ENCODE results near the gene HPRT1. TPM values are rescaled to one million over a fixed set of nuclear protein-coding genes. Genes with fewer than 3 reads are reported as not detected.

Gene HPRT1
- total RNA-seq, result 14.7 and 16.7 TPM in 2 replicates
- long read RNA-seq, partial matches to known transcripts, result 0 of 4 reads
- long read RNA-seq, other reads (novel, unspliced or antisense), result 0 of 4 reads

GRCh38 chrX:134460005-134460861 lies at the start of gene HPRT1:
Gene HPRT1, plus strand, starts transcription at chrX:134460165. Its CDS starts 147 bp downstream, at chrX:134460312.
- peaks cover 9% of the 10 kb centered on the region for H3K4me1 Mint-ChIP-seq (ENCODE audit: low read depth)
- DNase-seq (ENCODE audit: low spot score, unreplicated experiment), result peak; percentile 55
- H3K4me3 Mint-ChIP-seq (ENCODE audit: low read depth), result peak within 1 kb of the TSS; percentile 80
- H3K9me3 Mint-ChIP-seq (ENCODE audit: low read depth), result peaks cover 5% of the 10 kb centered on the region
- no peaks in the 10 kb centered on the region for H3K36me3 Mint-ChIP-seq (ENCODE audit: insufficient read depth)
- no peaks in the 10 kb centered on the region for H3K27me3 Mint-ChIP-seq
- TF ChIP-seq CTCF (IDR thresholded peaks at IDR 0.05; ENCODE audit: unreplicated experiment), result no peak
- peak within 1 kb of the TSS; percentile 79 for H3K27ac Mint-ChIP-seq

GRCh38 chrX:134416087-134416486 lies 43.9 kb upstream of the HPRT1 start:
- peaks cover 9% of the 10 kb centered on the region for H3K36me3 Mint-ChIP-seq (ENCODE audit: insufficient read depth)
- no peak for DNase-seq (ENCODE audit: low spot score, unreplicated experiment)
- H3K27me3 Mint-ChIP-seq, result no peaks in the 10 kb centered on the region
- H3K4me3 Mint-ChIP-seq (ENCODE audit: low read depth), result no peak overlapping the region
- H3K9me3 Mint-ChIP-seq (ENCODE audit: low read depth), result peaks cover 4% of the 10 kb centered on the region
- H3K27ac Mint-ChIP-seq, result no peak overlapping the region
- TF ChIP-seq CTCF (IDR thresholded peaks at IDR 0.05; ENCODE audit: unreplicated experiment), result no peak
- H3K4me1 Mint-ChIP-seq (ENCODE audit: low read depth), result peaks cover 2% of the 10 kb centered on the region

- TF ChIP-seq CTCF (IDR thresholded peaks at IDR 0.05; ENCODE audit: unreplicated experiment), result no peak
- Mint-ChIP-seq H3K36me3 (ENCODE audit: insufficient read depth) (peaks cover 8% of the 10 kb centered on the region), H3K27ac (no peak overlapping the region), H3K4me3 (ENCODE audit: low read depth) (no peak overlapping the region), H3K9me3 (ENCODE audit: low read depth) (peaks cover 4% of the 10 kb centered on the region), H3K27me3 (no peaks in the 10 kb centered on the region), H3K4me1 (ENCODE audit: low read depth) (peaks cover 2% of the 10 kb centered on the region)
- no peak for DNase-seq (ENCODE audit: low spot score, unreplicated experiment)
Observed at GRCh38 chrX:134418317-134419113, 41.5 kb upstream of the HPRT1 start.

- DNase-seq (ENCODE audit: low spot score, unreplicated experiment), result no peak
- Mint-ChIP-seq H3K27me3 (no peaks in the 10 kb centered on the region), H3K4me3 (ENCODE audit: low read depth) (no peak overlapping the region), H3K36me3 (ENCODE audit: insufficient read depth) (peaks cover 6% of the 10 kb centered on the region), H3K27ac (no peak overlapping the region), H3K4me1 (ENCODE audit: low read depth) (peaks cover 2% of the 10 kb centered on the region), H3K9me3 (ENCODE audit: low read depth) (peaks cover 4% of the 10 kb centered on the region)
- TF ChIP-seq CTCF (IDR thresholded peaks at IDR 0.05; ENCODE audit: unreplicated experiment), result no peak
Observed at GRCh38 chrX:134419784-134420183, 40.2 kb upstream of the HPRT1 start.

- Mint-ChIP-seq H3K4me3 (ENCODE audit: low read depth) (no peak overlapping the region), H3K27ac (no peak overlapping the region), H3K27me3 (no peaks in the 10 kb centered on the region), H3K4me1 (ENCODE audit: low read depth) (peaks cover 10% of the 10 kb centered on the region), H3K9me3 (ENCODE audit: low read depth) (no peaks in the 10 kb centered on the region), H3K36me3 (ENCODE audit: insufficient read depth) (no peaks in the 10 kb centered on the region)
- DNase-seq (ENCODE audit: low spot score, unreplicated experiment), result no peak
- peak; percentile 31 for TF ChIP-seq CTCF (IDR thresholded peaks at IDR 0.05; ENCODE audit: unreplicated experiment)
Observed at GRCh38 chrX:134423606-134424005, 36.4 kb upstream of the HPRT1 start.
